AG04450 (cell line): ENCODE data around the gene COMP. TPM values are rescaled to one million over a fixed set of nuclear protein-coding genes. Genes with fewer than 3 reads are reported as not detected.

Source experiments
- CTCF ChIA-PET: fragments of 300-600, 350-600 bp; formaldehyde crosslinking; extraction: SDS; loops from one replicate; lab custom pipeline; 2022; ENCODE audit warnings: antibody characterized with exemption, inconsistent platforms; lab: Charles Lee
- POLR2A ChIA-PET: fragments of 350-600 bp; formaldehyde crosslinking; extraction: SDS; loops from one replicate; lab custom pipeline; 2021; ENCODE audit warnings: antibody characterized with exemption, inconsistent platforms; lab: Yijun Ruan, JAX
- DNase-seq: peaks from one replicate; pipeline ENCODE4 v3.0.0-alpha.2; 2011; ENCODE audit warnings: low read depth, low spot score
- H3K27ac ChIP-seq: one replicate; pipeline ENCODE4 v1.5.1; 2012; ENCODE audit warnings: low read depth, low read length, control low read depth
- H3K27me3 ChIP-seq: one replicate; pipeline ENCODE4 v1.6.0; 2012; ENCODE audit warnings: low read length; ENCODE audit not compliant: control insufficient read depth, insufficient read depth
- H3K4me3 ChIP-seq: 2 replicates; pipeline ENCODE4 v1.5.1; 2011; ENCODE audit warnings: mild to moderate bottlenecking, low read depth, low read length, control low read depth
- H3K9me3 ChIP-seq: 2 replicates; pipeline ENCODE4 v1.5.1; 2012; ENCODE audit warnings: low read length; ENCODE audit not compliant: control insufficient read depth, insufficient read depth
- polyA plus RNA-seq: library from polyadenylated mRNA; depleted of rRNA; stranded (reverse); fragments of >200 nt; gene quantifications from 2 replicates; pipeline ENCODE4 v1.2.3, GENCODE V29; 2011
- TF ChIP-seq, protein P1 (sequence below): IDR thresholded peaks from 2 replicates; pipeline ENCODE4 v1.5.1; 2011; ENCODE audit warnings: low read depth, low read length, control low read depth, inconsistent platforms

Gene COMP
- polyA plus RNA-seq, 1 experiment, result 0.09 TPM

- DNase-seq, result no peak
- ChIA-PET POLR2A (no interaction called here), CTCF (interaction anchor here (0.7 to 0.9 kb wide), 2 partner anchors 9 to 13 kb away, joined by 3 to 8 read pairs; no protein-coding TSS in a partner anchor)
- Histone ChIP-seq H3K27ac (no peak overlapping the region), H3K9me3 (no peaks in the 10 kb centered on the region), H3K27me3 (no peaks in the 10 kb centered on the region), H3K4me3 (no peak overlapping the region)
- TF ChIP-seq, protein P1, sequence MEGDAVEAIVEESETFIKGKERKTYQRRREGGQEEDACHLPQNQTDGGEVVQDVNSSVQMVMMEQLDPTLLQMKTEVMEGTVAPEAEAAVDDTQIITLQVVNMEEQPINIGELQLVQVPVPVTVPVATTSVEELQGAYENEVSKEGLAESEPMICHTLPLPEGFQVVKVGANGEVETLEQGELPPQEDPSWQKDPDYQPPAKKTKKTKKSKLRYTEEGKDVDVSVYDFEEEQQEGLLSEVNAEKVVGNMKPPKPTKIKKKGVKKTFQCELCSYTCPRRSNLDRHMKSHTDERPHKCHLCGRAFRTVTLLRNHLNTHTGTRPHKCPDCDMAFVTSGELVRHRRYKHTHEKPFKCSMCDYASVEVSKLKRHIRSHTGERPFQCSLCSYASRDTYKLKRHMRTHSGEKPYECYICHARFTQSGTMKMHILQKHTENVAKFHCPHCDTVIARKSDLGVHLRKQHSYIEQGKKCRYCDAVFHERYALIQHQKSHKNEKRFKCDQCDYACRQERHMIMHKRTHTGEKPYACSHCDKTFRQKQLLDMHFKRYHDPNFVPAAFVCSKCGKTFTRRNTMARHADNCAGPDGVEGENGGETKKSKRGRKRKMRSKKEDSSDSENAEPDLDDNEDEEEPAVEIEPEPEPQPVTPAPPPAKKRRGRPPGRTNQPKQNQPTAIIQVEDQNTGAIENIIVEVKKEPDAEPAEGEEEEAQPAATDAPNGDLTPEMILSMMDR, result no peak
Observed at GRCh38 chr19:18762125-18763023, 28.7 kb downstream of the COMP start.

GRCh38 chr19:18761531-18762110 lies 29.5 kb downstream of the COMP start:
- POLR2A ChIA-PET, result interaction anchor here (0.6 kb wide), 1 partner anchor 1722 kb away, joined by 3 read pairs; no protein-coding TSS in a partner anchor
- H3K9me3 ChIP-seq, result no peaks in the 10 kb centered on the region
- CTCF ChIA-PET, result interaction anchor here (0.7 kb wide), 1 partner anchor 14 kb away, joined by 3 read pairs; no protein-coding TSS in a partner anchor

GRCh38 chr19:18760440-18761383 lies 30.4 kb downstream of the COMP start:
- Histone ChIP-seq H3K9me3 (no peaks in the 10 kb centered on the region), H3K27me3 (no peaks in the 10 kb centered on the region), H3K4me3 (no peak overlapping the region), H3K27ac (no peak overlapping the region)
- POLR2A ChIA-PET, result interaction anchor here (0.6 kb wide), 1 partner anchor 1721 kb away, joined by 3 read pairs; no protein-coding TSS in a partner anchor
- no peak for DNase-seq
- TF ChIP-seq, protein P1, result no peak
- CTCF ChIA-PET, result no interaction called here

More at GRCh38 chr19:18761531-18762110, 29.5 kb downstream of the COMP start:
- TF ChIP-seq, protein P1, result no peak
- Histone ChIP-seq H3K4me3 (no peak overlapping the region), H3K27ac (no peak overlapping the region), H3K27me3 (no peaks in the 10 kb centered on the region)
- no peak for DNase-seq

DNA sequence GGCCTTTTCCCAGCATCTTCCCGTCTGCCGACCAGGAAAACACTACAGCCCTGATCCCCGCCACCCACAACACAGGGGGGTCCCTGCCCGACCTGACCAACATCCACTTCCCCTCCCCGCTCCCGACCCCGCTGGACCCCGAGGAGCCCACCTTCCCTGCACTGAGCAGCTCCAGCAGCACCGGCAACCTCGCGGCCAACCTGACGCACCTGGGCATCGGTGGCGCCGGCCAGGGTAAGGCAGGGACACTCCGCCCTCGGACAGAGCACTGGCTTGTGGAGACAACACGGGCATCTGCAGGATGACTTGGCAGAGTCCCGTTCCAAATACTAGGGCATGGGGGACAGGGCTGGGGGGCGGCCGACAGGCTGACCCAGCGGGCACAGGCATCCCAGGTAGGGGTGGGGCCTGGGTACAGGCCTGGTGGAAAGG lies 31.1 kb downstream of the COMP start:
- H3K9me3 ChIP-seq, result no peaks in the 10 kb centered on the region
- ChIA-PET POLR2A (no interaction called here), CTCF (no interaction called here)
- DNase-seq, result no peak
- no peaks in the 10 kb centered on the region for H3K27me3 ChIP-seq
- TF ChIP-seq, protein P1, result no peak
- H3K4me3 ChIP-seq, result no peak overlapping the region
- no peak overlapping the region for H3K27ac ChIP-seq
